Cardiac fibroblast (primary cell): ENCODE results near the gene ASCC1.

Experiments used
- DNase-seq, 2 donors: peaks; one replicate each; pipeline versions ENCODE4 v3.0.0 to v3.0.0-alpha.2; 2010; ENCODE audit warnings: low read depth in 2 of 2
- H3K4me3 ChIP-seq, 2 donors: replicated peaks in 1 of 2; 1 replicate in 1 of 2; 2 replicates in 1 of 2; pipeline ENCODE4 v1.5.1; 2011; ENCODE audit warnings: low read depth in 2 of 2, low read length in 2 of 2, mild to moderate bottlenecking in 2 of 2, moderate library complexity in 1 of 2
- CTCF ChIP-seq: IDR thresholded peaks from one replicate; pipeline ENCODE4 v1.5.1; 2011; ENCODE audit warnings: low read depth, mild to moderate bottlenecking, low read length, inconsistent platforms

ASCC1 gene

GRCh38 chr10:72050873-72051272, 165.2 kb downstream of the ASCC1 start:
- TF ChIP-seq CTCF: no peak
- DNase-seq: no peak
- no peak overlapping the region for H3K4me3 ChIP-seq

DNA sequence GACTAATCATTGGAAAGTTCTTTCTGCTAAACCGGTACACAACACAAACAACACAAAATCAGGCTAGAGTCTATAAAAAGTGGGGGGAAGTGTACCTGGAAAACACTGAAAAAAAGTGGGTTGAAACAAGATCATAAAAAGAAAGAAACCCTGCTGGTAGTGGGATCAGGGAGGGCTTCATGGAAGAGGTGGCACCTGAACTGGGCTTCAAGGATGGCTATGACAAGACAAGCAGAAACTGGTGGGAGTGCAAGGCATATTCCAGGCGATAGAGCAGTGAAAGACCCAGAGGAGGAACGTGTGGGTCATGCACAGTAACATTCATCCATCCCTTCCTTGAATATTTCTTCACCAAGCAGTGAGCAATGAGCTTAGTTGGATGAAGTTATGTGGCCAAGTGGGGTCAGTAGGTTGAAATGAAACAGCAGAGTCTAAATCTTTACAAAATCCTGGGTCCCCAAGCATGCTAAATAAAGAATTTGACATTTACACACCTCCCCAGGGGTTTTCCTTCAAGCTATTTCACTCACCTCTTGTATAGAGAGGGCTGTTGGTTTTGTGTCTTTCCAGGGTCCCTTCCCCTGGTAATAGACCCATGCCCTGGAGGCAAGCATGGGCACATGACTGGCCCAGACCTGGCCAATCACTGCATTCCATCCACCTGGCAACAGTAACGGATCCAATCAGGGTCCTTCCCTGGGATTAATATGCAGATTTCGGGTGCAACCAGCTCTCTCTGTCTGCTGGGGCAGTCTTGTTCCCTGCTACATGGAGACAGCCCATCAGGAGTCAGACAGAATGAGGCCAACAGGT, 165.9 kb downstream of the ASCC1 start:
- H3K4me3 ChIP-seq: no peak overlapping the region
- no peak for TF ChIP-seq CTCF
- no peak for DNase-seq

- no peak for TF ChIP-seq CTCF
- DNase-seq: no peak
- H3K4me3 ChIP-seq: no peak overlapping the region
Observed at GRCh38 chr10:72049472-72049871, 166.6 kb downstream of the ASCC1 start.

- TF ChIP-seq CTCF: peak; percentile 99
- H3K4me3 ChIP-seq: no peak overlapping the region
- peak; percentile 95 to 96 for DNase-seq
Observed at GRCh38 chr10:72048450-72049124, 167.5 kb downstream of the ASCC1 start.
